ENCODE data around the gene ZNF614. TPM values are rescaled to one million over a fixed set of nuclear protein-coding genes. Genes with fewer than 3 reads are reported as not detected.
A peak's percentile ranks its signal among the peaks of the same experiment; 100 is the strongest.
"Not testable (repeated sequence)": the region's sequence is repeated elsewhere in the genome, so short reads cannot be mapped to it uniquely, and the experiment has no call there.

ZNF614 gene
- total RNA-seq, 1 donor from 2014 or later = 8.3 TPM

DNA sequence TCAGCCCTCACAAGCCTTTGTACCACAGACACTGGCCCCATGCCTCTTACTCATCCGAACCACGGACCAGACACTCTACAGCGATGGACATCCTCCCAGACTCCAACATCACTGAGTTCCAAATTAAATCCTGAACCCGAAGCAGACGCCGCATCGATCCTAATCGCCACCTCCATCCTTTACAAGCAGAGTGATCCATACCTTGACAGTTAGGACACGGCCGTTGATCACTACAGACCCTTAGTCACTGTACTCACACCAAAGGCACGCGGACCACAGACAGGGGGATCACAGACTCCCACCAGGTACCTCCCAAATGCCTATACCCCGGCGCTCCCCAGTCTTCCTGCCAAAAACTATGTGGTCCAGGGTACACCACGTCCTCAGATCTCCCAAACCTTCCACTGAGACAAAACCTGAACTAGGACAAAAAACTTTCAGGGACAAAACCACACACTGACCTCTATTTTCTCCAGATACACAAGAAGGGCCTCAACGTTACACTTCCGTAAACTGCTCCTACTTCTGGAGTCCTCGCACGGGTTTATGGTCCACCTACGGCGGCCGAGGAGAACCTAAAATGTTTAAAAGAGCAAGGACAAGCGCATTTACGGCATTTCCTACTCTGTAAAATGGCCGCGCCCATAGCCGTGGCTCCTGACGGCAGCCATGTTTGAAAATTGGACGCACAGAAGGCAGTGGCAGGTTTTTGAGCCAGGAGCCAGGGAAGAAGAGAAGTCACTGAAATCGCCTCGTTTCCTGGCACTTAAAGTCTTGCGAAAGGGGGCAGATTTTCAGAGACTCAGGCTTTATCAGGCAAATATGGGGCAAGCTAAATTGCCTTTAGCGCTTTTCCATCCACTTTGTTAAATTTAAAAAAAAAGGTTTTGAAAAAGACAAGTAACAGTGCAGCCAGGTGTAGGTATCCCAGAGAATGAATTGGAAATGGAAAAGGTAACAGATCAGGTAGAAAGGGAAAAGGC is 41.6 kb downstream of the ZNF614 start, which contains the start of gene ZNF350:
TSS of gene ZNF350 (minus strand) at position 532 of the 983 bp plus-strand sequence. CDS start 12,480 bp downstream, outside the sequence.
- peak; percentile 94 to 97 for DNase-seq (ENCODE audit: low read depth in 2 of 2)

DNA sequence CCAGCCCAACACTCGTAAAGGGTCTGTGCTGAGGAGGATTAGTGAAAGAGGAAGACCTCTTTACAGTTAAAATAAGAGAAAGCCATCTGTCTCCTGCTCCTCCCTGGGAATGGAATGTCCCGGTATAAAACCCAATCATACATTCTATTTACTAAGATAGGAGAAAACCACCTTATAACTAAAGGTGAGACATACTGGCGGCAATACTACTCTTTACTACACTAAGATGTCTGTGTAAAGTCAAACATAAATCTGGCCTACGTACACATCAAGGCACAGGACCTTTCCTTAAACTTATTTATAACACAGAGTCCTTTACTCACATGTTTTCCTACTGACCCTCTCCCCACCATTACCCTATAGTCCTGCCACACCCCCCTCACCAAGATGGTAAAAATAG is 44.8 kb downstream of the ZNF614 start:
- DNase-seq (ENCODE audit: low read depth in 2 of 2) = no peak

DNA sequence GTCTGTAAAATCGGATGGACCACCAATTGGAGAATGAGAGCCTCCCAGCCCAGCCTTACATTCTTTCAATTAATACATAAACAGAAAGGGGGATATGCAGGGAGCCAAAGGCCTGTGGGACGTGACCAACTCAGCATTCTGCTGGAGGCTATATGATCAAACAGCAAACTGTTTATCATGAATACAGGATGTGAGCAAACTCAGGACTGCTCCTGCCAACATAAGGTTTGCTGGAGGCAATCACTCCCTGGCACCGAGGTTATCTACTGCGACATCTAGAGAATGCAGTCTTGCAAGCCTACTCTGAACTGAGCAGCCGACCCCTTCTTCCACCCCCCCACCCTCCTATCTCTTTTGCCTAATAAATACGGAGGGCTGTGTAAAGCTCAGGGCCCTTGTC is 47.3 kb downstream of the ZNF614 start:
- DNase-seq (ENCODE audit: low read depth in 2 of 2) = not testable (repeated sequence)

DNA sequence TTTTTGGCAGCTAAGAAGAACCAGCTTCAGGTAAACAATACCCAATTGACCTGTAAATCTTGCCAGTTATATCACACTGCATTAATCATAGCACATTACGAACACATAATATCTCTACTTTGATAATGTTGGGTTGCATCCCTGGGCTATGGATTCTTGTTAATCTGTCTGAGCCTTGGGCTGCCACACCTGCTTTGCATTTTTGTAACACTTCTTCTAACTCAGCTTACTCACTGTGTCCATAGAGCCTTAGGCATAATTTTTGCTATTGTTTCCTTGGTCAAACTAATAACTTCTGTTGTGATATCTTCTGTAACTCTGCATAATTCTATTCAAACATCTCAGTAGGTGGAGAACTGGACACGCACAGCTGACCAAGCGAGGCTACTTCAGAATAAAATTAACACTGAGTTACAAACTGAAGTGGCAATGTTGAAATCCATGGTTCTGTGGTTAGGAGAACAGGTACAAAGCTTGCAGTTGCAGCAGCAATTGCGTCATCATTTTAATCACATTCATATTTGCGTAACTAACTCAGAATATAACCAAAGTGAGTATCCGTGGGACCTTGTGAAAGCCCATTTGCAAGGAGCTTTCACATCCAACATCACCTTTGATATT is 48.0 kb downstream of the ZNF614 start:
- no peak for DNase-seq (ENCODE audit: low read depth in 2 of 2)

DNA sequence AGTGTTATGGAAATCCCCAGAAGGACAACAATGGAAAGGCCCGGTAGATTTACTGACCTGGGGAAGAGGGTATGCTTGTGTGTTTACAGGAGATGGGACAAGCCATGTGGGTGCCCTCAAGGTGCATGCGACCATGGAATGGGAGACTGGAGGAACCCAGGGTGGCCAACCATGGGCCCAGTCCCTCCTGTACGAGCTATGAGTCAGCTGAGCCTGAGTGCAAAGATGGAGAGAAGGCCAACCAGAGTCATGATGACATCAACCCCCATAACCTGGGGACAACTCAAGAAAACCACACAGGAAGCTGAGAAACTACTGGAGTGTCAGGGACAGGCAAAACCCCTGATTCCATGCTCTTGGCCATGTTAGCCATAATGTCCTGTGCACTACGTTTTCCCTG is 49.3 kb downstream of the ZNF614 start:
- no peak for DNase-seq (ENCODE audit: low read depth in 2 of 2)

DNA sequence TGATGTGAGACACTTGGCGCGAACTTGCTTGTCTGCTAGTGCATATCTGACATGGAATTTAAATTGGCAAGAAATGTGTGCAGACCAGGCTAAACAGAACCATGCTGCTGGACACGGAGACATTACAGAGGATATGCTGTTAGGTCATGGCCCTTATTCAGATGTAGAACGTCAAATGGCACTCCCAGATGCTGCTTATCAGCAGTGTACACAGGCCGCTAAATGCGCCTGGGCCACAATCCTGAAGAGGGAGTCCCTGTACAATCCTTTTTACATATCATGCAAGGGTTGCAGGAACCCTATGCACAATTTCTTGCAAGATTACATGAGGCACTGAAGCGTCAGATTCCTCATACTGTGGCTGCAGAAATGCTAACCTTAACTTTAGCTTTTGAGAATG is 50.8 kb downstream of the ZNF614 start:
- no peak for DNase-seq (ENCODE audit: low read depth in 2 of 2)

DNA sequence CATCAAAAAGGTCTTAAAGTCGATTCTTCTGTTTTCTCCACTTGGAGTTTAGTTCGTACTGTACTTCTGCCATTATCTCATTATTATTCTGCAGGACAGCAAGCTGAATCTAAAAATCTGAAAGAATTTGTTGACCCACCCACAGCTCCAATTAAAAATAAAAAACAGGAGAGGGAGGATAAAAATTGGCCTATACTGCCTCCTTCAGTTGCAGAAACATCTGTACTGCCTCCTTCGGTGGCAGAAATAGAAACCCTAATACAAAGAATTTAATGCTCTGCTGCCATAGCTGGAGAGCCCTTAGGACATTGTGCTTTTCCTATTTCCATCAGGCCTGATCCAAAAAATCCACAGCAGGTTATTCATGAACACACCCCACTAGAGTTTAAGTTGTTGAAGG is 51.3 kb downstream of the ZNF614 start:
- no peak for DNase-seq (ENCODE audit: low read depth in 2 of 2)

DNA sequence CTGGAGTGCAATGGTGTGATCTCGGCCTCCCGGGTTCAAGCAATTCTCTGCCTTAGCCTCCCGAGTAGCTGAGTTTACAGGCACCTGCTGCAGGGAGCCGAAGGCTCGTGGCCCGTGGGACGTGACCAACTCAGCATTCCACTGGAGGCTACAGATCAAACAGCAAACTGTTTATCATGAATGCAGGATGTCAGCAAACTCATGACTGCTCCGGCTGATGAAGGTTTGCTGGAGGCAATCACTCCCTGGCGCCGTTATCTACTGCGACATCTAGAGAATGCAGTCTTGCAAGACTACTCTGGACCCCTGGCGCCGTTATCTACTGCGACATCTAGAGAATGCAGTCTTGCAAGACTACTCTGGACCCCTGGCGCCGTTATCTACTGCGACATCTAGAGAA is 52.4 kb downstream of the ZNF614 start:
- DNase-seq (ENCODE audit: low read depth in 2 of 2) = not testable (repeated sequence)

DNA sequence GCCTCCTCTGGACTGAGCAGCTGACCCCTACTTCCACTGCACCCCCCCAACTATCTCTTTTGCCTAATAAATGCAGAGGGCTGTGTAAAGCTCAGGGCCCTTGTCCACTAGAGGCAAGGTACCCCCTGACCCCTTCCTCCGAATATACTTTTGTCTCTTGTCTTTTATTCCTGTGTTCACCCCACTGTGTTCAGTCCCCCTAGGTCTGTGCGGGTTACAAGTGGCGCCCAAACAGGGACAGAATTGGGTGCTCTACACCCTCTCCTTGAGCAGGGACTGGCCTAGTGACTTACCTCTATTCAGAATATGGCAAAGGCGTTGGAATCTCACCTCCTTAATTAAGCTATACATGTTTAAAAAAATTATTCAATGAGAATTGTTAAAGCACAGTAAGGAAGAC is 56.6 kb downstream of the ZNF614 start:
- peak in 1 of 2 donors; percentile 25 for DNase-seq (ENCODE audit: low read depth in 2 of 2)

DNA sequence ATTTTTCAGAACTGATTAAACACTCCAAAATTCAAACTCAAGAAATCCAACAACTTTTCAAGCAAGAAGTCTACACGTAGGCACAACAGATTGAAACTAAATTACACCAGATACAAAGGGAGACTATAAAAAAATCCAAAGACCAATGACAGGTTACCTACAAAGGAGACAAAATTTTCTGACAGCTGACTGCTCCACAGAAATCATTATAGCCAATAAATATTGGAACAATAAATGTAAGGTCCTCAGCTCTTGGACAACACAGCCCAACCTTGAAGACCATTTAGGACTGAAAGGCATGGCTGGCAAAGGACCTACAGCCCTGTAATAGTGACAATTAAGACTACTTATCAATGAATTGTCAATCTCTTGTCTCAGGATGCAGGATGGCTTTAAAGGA is 57.5 kb downstream of the ZNF614 start:
- DNase-seq (ENCODE audit: low read depth in 2 of 2) = no peak

DNA sequence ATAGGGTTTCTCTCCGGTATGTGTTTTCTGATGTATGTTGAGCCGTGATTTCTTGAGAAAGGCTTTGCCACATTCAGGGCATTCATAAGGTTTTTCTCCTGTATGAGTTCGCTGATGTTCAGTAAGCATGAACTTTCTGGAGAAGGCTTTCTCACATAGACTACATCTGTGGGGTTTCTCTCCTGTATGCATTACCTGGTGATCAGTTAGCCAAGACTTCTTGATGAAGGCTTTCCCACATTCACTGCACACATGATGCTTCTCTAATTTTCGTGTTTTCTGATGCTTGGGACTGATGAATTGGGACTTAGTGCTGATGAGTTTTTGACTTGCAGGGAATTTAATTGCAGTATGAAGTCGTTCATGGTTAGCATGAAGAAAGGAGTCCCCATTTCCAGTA is 62.6 kb downstream of the ZNF614 start:
- DNase-seq (ENCODE audit: low read depth in 2 of 2) = no peak

Other genes starting within 250 kb of the ZNF614 start
- gene FPR3, start 233.2 kb downstream of the ZNF614 start, total RNA-seq = under 0.01 and 0.13 TPM in 2 replicates
- gene ZNF577, start 140.4 kb downstream of the ZNF614 start, total RNA-seq = 1.2 and 3.0 TPM in 2 replicates
- gene ZNF649, start 123.4 kb downstream of the ZNF614 start, total RNA-seq = 5.8 and 9.1 TPM in 2 replicates
- gene ZNF613, start 100.9 kb downstream of the ZNF614 start, total RNA-seq = 6.9 and 8.1 TPM in 2 replicates
- gene ZNF350, start 41.5 kb downstream of the ZNF614 start, total RNA-seq = 7.1 and 8.5 TPM in 2 replicates
- gene ZNF615, start 20.2 kb downstream of the ZNF614 start, total RNA-seq = 5.4 and 9.5 TPM in 2 replicates
- 4.5 and 4.9 TPM in 2 replicates for gene ZNF432, start 20.5 kb upstream of the ZNF614 start, total RNA-seq
- 6.8 and 8.2 TPM in 2 replicates for gene ZNF841, start 67.4 kb upstream of the ZNF614 start, total RNA-seq
- 5.4 and 7.7 TPM in 2 replicates for gene ZNF616, start 111.6 kb upstream of the ZNF614 start, total RNA-seq
- 7.5 and 7.8 TPM in 2 replicates for gene ZNF836, start 143.2 kb upstream of the ZNF614 start, total RNA-seq
- 95.0 and 163 TPM in 2 replicates for gene PPP2R1A, start 161.7 kb upstream of the ZNF614 start, total RNA-seq
- 5.4 and 10.4 TPM in 2 replicates for gene ZNF766, start 241.2 kb upstream of the ZNF614 start, total RNA-seq

Measured in dermis microvascular lymphatic vessel endothelial cell (primary cell).